ENCODE data around the gene CADPS. TPM values are rescaled to one million over a fixed set of nuclear protein-coding genes. Genes with fewer than 3 reads are reported as not detected.

Gene CADPS
- total and polyA plus RNA-seq, 11 donors, result 3.6 to 37.8 (median 12.9) TPM

- 45 to 68% (median 60%) methylated on average over 4 of the region's 4 CpGs for WGBS, 4 donors
- no peak for DNase-seq
- H3K27ac ChIP-seq, result no peak overlapping the region
- H3K27me3 ChIP-seq, result peaks cover 0 to 5% (median 0%) of the 10 kb centered on the region in 9 donors
- intact Hi-C loops (cut with DNase I), result no loop called here
- no peaks in the 10 kb centered on the region for H3K4me1 ChIP-seq
- ATAC-seq, result no peak
- TF ChIP-seq CTCF (IDR thresholded peaks at IDR 0.05), result no peak
- no peak for TF ChIP-seq POLR2A (IDR thresholded peaks at IDR 0.05)
- no peaks in the 10 kb centered on the region for H3K36me3 ChIP-seq
- no peak overlapping the region for H3K4me3 ChIP-seq
- peaks cover 0 to 3% (median 0%) of the 10 kb centered on the region in 12 donors for H3K9me3 ChIP-seq
Observed at GRCh38 chr3:62454916-62455315, 420.3 kb downstream of the CADPS start.

- Histone ChIP-seq H3K36me3 (no peaks in the 10 kb centered on the region), H3K4me1 (no peaks in the 10 kb centered on the region), H3K4me3 (no peak overlapping the region), H3K9me3 (peaks cover 0 to 3% (median 0%) of the 10 kb centered on the region in 12 donors), H3K27me3 (peaks cover 0 to 5% (median 0%) of the 10 kb centered on the region in 9 donors), H3K27ac (no peak overlapping the region)
- DNase-seq (no peak), ATAC-seq (no peak)
- TF ChIP-seq POLR2A (IDR thresholded peaks at IDR 0.05), result no peak
- no peak for TF ChIP-seq CTCF (IDR thresholded peaks at IDR 0.05)
- 81 to 91% (median 89%) methylated on average over 6 of the region's 6 CpGs for WGBS, 4 donors
- intact Hi-C loops (cut with DNase I), result no loop called here
Observed at GRCh38 chr3:62453448-62453847, 421.8 kb downstream of the CADPS start.

DNA sequence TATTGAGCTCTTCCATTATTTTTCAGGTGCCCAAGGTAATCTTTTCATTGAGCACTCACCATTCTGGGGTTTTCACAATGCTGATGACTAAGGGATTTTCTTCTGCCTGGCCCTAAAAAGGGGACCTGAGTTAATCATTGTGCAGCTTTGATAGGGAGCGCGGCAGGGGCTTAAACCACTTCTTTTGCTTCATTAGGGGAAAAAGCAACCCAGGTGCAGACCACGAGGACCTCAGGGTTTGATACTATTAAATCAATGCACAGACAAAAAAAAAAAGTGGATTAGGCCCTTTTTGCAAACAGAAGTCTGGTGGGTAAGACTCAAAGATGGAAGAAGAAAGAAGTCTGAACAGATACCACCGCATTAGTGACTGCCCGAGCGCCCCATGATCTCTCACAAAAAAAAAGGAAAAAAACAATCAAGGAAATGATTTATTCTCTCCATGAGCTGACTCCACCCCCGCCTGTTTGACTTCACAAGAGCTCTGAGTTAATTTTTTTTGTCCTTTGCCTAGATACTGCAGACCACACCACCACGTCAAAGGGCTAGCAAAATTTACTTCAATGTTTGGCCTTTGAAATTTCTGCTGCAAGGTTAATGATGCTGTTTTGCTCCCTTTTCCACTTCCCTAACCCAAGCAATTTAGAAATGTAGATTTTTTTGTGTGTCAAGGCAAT, 423.9 kb downstream of the CADPS start:
- no peak overlapping the region for H3K27ac ChIP-seq
- no peak for ATAC-seq
- DNase-seq, result no peak
- WGBS, 4 donors, result 73 to 77% (median 75%) methylated on average over 8 of the region's 8 CpGs
- H3K4me1 ChIP-seq, result no peaks in the 10 kb centered on the region
- no peak overlapping the region for H3K4me3 ChIP-seq
- no peaks in the 10 kb centered on the region for H3K36me3 ChIP-seq
- no peaks in the 10 kb centered on the region for H3K9me3 ChIP-seq
- peaks cover 0 to 5% (median 0%) of the 10 kb centered on the region in 9 donors for H3K27me3 ChIP-seq
- intact Hi-C loops (cut with DNase I), result no loop called here
- no peak for TF ChIP-seq POLR2A (IDR thresholded peaks at IDR 0.05)
- TF ChIP-seq CTCF (IDR thresholded peaks at IDR 0.05), result no peak

- Histone ChIP-seq H3K4me1 (no peaks in the 10 kb centered on the region), H3K27me3 (no peaks in the 10 kb centered on the region), H3K4me3 (no peak overlapping the region), H3K9me3 (no peaks in the 10 kb centered on the region), H3K36me3 (no peaks in the 10 kb centered on the region), H3K27ac (no peak overlapping the region)
- no peak for ATAC-seq
- intact Hi-C loops (cut with DNase I), result no loop called here
- no peak for DNase-seq
- no peak for TF ChIP-seq CTCF (IDR thresholded peaks at IDR 0.05)
- no peak for TF ChIP-seq POLR2A (IDR thresholded peaks at IDR 0.05)
- 82 to 89% (median 87%) methylated on average over 5 of the region's 5 CpGs for WGBS, 4 donors
Observed at GRCh38 chr3:62446337-62446940, 428.8 kb downstream of the CADPS start.
